ENCODE measurements around the gene FAM124B. TPM values are rescaled to one million over a fixed set of nuclear protein-coding genes. Genes with fewer than 3 reads are reported as not detected.

FAM124B gene
- total RNA-seq, 6 donors from 2014 or later: 1.5 to 3.5 (median 2.1) TPM

- TF ChIP-seq CTCF (IDR thresholded peaks at IDR 0.05): no peak
- TF ChIP-seq EP300 (IDR thresholded peaks at IDR 0.05): no peak
- TF ChIP-seq POLR2AphosphoS5 (IDR thresholded peaks at IDR 0.05): no peak
- 62 to 69% methylated on average over 5 of the region's 5 CpGs for WGBS, 2 donors
- H3K27me3 ChIP-seq: no peaks in the 10 kb centered on the region
- H3K4me3 ChIP-seq: no peak overlapping the region
- no peak overlapping the region for H3K27ac ChIP-seq
- H3K4me1 ChIP-seq: peaks cover 5 to 13% (median 10%) of the 10 kb centered on the region in 4 donors
- DNase-seq (no peak), ATAC-seq (ENCODE audit: low FRiP score in 2 of 2) (no peak)
- H3K36me3 ChIP-seq: no peaks in the 10 kb centered on the region
- no peaks in the 10 kb centered on the region for H3K9me3 ChIP-seq
Measured at GRCh38 chr2:224444021-224444420, 42.1 kb upstream of the FAM124B start.

GRCh38 chr2:224442071-224442967, 40.4 kb upstream of the FAM124B start:
- TF ChIP-seq POLR2A (IDR thresholded peaks at IDR 0.05) (no peak), POLR2AphosphoS5 (IDR thresholded peaks at IDR 0.05) (no peak), EP300 (IDR thresholded peaks at IDR 0.05) (no peak), CTCF (IDR thresholded peaks at IDR 0.05) (no peak)
- no peaks in the 10 kb centered on the region for H3K9me3 ChIP-seq
- H3K4me3 ChIP-seq: peak overlapping the region; percentile 25 to 64 (median 54)
- peak in 1 of 2 donors; percentile 86 for DNase-seq
- ATAC-seq (ENCODE audit: low FRiP score in 2 of 2): peak in 1 of 2 donors; percentile 66
- H3K27me3 ChIP-seq: no peaks in the 10 kb centered on the region
- 4% methylated on average over 7 to 67 of the region's 82 CpGs for WGBS, 2 donors
- peaks cover 5 to 13% (median 10%) of the 10 kb centered on the region in 4 donors for H3K4me1 ChIP-seq
- H3K36me3 ChIP-seq: no peaks in the 10 kb centered on the region
- H3K27ac ChIP-seq: peak overlapping the region in 1 of 4 donors; percentile 24

GRCh38 chr2:224440988-224441387, 39.1 kb upstream of the FAM124B start:
- no peak overlapping the region for H3K27ac ChIP-seq

GRCh38 chr2:224438726-224439125, 36.8 kb upstream of the FAM124B start:
- no peak for TF ChIP-seq EP300 (IDR thresholded peaks at IDR 0.05)
- no peak for TF ChIP-seq POLR2A (IDR thresholded peaks at IDR 0.05)
- no peak for TF ChIP-seq CTCF (IDR thresholded peaks at IDR 0.05)
- no peak for TF ChIP-seq POLR2AphosphoS5 (IDR thresholded peaks at IDR 0.05)
- H3K4me3 ChIP-seq: no peak overlapping the region
- H3K4me1 ChIP-seq: peaks cover 5 to 13% (median 10%) of the 10 kb centered on the region in 4 donors
- DNase-seq (no peak), ATAC-seq (ENCODE audit: low FRiP score in 2 of 2) (no peak)
- H3K27me3 ChIP-seq: no peaks in the 10 kb centered on the region
- no peaks in the 10 kb centered on the region for H3K36me3 ChIP-seq
- H3K9me3 ChIP-seq: no peaks in the 10 kb centered on the region
- H3K27ac ChIP-seq: no peak overlapping the region

More at GRCh38 chr2:224440988-224441387, 39.1 kb upstream of the FAM124B start:
- Histone ChIP-seq H3K36me3 (no peaks in the 10 kb centered on the region), H3K27me3 (no peaks in the 10 kb centered on the region), H3K4me1 (peaks cover 5 to 13% (median 10%) of the 10 kb centered on the region in 4 donors), H3K4me3 (no peak overlapping the region), H3K9me3 (no peaks in the 10 kb centered on the region)
- WGBS, 2 donors: 68 to 77% methylated on average over 5 of the region's 5 CpGs
- no peak for DNase-seq
- TF ChIP-seq EP300 (IDR thresholded peaks at IDR 0.05) (no peak), POLR2A (IDR thresholded peaks at IDR 0.05) (no peak), POLR2AphosphoS5 (IDR thresholded peaks at IDR 0.05) (no peak), CTCF (IDR thresholded peaks at IDR 0.05) (no peak)
- ATAC-seq (ENCODE audit: low FRiP score in 2 of 2): no peak
